ENCODE results near the gene GAST.
A peak's percentile ranks its signal among the peaks of the same experiment; 100 is the strongest.

The GAST gene

GRCh38 chr17:41707803-41708669 is 4.1 kb upstream of the GAST start:
- no peak for DNase-seq (ENCODE audit: low read depth in 2 of 2)

DNA sequence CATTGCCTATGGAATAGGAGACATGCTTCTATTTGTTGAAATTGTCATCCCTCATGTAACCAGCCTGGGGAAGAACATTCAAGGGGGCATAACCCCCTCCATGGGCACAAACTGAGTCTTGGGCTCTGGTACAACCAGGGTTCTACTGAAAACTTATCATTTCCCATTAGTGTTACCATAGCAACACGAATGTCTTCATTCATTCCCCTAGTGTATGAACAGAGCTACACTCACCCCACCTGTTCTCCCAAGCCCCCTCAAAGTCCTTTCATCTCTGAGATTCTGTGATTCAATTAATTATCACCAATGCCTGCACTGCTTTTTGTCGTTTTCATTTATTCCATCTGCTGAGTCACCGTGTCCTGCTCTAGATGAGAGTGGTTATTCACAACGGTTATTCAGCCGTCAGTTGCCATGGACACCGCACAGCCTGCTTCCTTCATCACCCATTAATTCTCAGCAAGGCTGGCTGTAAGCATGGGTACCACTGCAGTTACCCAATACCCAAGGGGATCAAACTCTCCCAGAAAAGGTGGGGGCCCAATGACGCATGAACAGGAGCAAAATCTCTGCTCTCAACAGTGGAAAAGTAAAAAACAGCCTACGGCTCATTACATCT is 1.6 kb upstream of the GAST start:
- no peak for DNase-seq (ENCODE audit: low read depth in 2 of 2)

GRCh38 chr17:41717408-41718286 is 5.5 kb downstream of the GAST start:
- no peak for DNase-seq (ENCODE audit: low read depth in 2 of 2)

GRCh38 chr17:41718287-41718645 is 6.1 kb downstream of the GAST start:
- DNase-seq (ENCODE audit: low read depth in 2 of 2) = no peak

GRCh38 chr17:41722231-41722630 is 10.1 kb downstream of the GAST start:
- DNase-seq (ENCODE audit: low read depth in 2 of 2) = no peak

- DNase-seq (ENCODE audit: low read depth in 2 of 2) = no peak
Observed at GRCh38 chr17:41723801-41724475, 11.8 kb downstream of the GAST start.

- no peak for DNase-seq (ENCODE audit: low read depth in 2 of 2)
Observed at GRCh38 chr17:41724476-41725050, 12.4 kb downstream of the GAST start.

- DNase-seq (ENCODE audit: low read depth in 2 of 2) = no peak
Observed at GRCh38 chr17:41725134-41725533, 13.0 kb downstream of the GAST start.

DNA sequence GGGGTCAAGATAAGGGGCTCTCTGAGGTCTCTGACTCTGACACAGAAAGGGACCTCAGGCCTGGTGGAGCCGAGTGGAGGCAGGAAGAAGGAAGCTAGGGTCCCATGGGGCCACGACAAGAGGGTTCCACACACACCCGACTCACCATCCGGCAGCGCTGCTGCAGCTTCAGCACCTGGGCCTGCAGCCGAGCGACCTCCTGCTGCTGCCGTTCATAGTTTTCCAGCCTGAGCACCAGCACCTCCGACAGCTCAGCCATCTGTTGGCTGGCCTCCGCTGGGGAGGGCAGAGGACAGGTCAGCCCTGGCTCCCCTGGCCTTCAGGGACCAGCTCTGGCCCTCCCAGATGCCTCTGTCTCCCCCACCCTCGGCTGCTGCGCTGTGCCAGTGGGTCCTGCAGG is 15.9 kb downstream of the GAST start:
- no peak for DNase-seq (ENCODE audit: low read depth in 2 of 2)

GRCh38 chr17:41730479-41730878 is 18.3 kb downstream of the GAST start:
- DNase-seq (ENCODE audit: low read depth in 2 of 2) = no peak

- no peak for DNase-seq (ENCODE audit: low read depth in 2 of 2)
Observed at GRCh38 chr17:41731836-41732235, 19.7 kb downstream of the GAST start.

- DNase-seq (ENCODE audit: low read depth in 2 of 2) = no peak
Observed at GRCh38 chr17:41733348-41734138, 21.4 kb downstream of the GAST start.

- DNase-seq (ENCODE audit: low read depth in 2 of 2) = no peak
Observed at GRCh38 chr17:41734139-41734948, 22.2 kb downstream of the GAST start, which contains the start of gene HAP1. Gene HAP1, minus strand, starts transcription at chr17:41734643. Its CDS starts 9 bp downstream, at chr17:41734634.

DNA sequence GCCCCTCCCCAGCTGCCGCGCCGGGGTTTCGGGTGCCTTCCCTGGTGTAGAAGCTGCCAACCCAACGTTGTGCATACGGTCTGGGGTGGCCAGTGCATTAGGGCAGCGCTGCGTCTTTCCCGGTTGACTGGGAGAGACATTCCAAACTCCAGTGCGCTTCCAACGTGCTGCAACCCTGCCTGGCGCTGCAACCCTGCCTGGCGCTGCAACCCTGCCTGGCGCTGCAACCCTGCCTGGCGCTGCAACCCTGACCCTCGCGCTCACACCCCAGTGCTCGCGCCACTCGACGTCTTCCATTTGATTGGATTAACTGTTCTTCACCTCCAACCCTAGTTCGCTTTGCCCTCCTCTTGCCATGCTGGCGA is 22.8 kb downstream of the GAST start:
- DNase-seq (ENCODE audit: low read depth in 2 of 2) = no peak

- DNase-seq (ENCODE audit: low read depth in 2 of 2) = no peak
Observed at GRCh38 chr17:41735744-41736143, 23.6 kb downstream of the GAST start.

GRCh38 chr17:41736983-41737679 is 25.0 kb downstream of the GAST start:
- DNase-seq (ENCODE audit: low read depth in 2 of 2) = no peak

GRCh38 chr17:41737680-41738023 is 25.5 kb downstream of the GAST start:
- no peak for DNase-seq (ENCODE audit: low read depth in 2 of 2)

DNA sequence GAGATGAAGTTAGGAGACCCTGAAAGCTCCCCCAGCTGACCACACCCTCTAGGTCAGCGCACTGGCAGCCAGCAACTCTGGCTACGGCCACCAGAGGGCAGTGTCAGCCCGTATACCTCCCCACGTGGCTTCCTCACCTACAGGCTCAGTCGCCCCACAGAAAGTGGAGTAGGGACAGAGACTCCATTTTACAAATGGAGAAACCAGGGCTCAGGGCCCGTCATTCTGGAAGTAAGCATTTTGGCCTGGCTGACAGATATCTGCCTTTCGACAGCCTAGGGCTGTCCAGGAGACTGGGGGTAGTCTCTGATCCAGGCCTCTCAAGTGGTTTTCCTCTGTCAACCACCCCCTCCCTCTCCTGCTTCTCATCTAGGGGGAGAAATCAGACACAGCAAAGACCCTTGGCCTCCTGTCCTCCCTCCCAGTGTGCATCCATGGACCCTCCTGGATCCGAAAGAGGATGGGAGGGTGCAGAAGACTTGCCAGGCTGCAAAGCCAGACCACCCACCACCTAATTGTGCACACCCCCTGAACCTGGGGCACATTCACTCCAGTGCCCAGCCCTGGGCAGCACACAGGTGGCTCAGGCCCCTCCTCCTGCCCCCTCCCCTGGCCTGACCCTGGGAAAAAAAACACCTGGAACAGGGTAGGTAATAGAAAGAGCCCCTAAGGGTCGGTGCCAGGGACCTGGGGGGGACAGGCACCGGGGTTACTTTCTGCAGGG is 26.1 kb downstream of the GAST start:
- DNase-seq (ENCODE audit: low read depth in 2 of 2) = peak; percentile 36 to 64

DNA sequence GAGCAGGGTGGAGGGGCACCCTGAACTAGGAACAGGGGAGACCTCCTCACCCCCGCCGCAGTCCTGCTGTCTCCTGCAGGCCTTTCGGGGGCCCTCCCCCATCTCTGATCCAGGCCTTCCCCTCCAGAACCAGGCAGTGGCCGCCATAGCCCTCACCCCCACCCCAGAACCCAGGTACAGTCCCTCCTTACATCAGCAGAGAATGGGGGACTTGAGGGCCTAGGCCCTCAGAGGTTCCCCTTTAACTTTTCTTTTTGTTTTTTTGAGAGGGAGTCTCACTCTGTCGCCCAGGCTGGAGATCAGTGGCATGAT is 26.6 kb downstream of the GAST start:
- DNase-seq (ENCODE audit: low read depth in 2 of 2) = no peak

Measured in stimulated activated CD4-positive, alpha-beta T cell treated with anti-CD3 and anti-CD28 coated beads, Interleukin-1b, Interleukin-23, amount 100 ng/mL, for 1 hour (primary cell).